ENCODE measurements around the gene TTYH2.
"Not testable (repeated sequence)": the region's sequence is repeated elsewhere in the genome, so short reads cannot be mapped to it uniquely, and the experiment has no call there.

Gene TTYH2

GRCh38 chr17:74183411-74183810, 30.0 kb upstream of the TTYH2 start:
- ChIA-PET POLR2A (no interaction called here), CTCF (interaction anchor here (1.4 to 2.0 kb wide), 2 partner anchors 16 to 25 kb away, joined by 3 to 7 read pairs; no protein-coding TSS in a partner anchor)
- no peak for DNase-seq (ENCODE audit: extremely low spot score)
- TF ChIP-seq, protein P1, sequence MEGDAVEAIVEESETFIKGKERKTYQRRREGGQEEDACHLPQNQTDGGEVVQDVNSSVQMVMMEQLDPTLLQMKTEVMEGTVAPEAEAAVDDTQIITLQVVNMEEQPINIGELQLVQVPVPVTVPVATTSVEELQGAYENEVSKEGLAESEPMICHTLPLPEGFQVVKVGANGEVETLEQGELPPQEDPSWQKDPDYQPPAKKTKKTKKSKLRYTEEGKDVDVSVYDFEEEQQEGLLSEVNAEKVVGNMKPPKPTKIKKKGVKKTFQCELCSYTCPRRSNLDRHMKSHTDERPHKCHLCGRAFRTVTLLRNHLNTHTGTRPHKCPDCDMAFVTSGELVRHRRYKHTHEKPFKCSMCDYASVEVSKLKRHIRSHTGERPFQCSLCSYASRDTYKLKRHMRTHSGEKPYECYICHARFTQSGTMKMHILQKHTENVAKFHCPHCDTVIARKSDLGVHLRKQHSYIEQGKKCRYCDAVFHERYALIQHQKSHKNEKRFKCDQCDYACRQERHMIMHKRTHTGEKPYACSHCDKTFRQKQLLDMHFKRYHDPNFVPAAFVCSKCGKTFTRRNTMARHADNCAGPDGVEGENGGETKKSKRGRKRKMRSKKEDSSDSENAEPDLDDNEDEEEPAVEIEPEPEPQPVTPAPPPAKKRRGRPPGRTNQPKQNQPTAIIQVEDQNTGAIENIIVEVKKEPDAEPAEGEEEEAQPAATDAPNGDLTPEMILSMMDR (IDR thresholded peaks at IDR 0.05; ENCODE audit: control extremely low read depth, extremely low read depth, low read depth, missing control alignments) = no peak

DNA sequence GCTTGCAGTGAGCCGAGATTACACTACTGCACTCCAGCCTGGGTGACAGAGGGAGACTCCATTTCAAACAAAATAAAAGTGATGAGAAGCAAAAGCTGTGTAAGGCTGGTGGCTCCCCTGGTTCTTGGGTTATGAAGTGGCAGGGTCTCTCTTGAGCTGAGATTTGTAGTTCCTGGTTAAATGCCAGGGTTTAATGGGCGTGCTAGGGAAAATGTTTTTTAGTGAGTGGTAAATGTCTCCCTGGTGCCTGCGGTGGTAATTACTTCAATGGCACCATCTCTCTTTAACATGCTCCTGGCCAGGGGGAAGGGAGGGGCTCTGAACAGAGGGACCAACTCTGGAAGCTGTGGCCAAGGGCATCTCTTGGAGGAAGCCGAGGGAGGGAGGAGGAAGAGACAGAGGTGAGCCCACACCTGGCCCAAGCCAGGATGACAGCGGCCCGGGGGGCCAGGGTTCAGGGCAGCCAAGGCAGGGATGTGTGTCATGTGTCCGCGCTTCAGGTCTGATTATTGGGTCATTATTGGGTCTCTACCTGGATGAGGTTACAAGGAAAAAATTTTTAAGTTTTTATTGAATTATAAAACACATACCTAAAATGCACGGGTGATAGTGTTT, 27.7 kb upstream of the TTYH2 start:
- CTCF ChIA-PET = interaction anchor here (0.9 to 1.1 kb wide), 2 partner anchors 14 to 27 kb away, joined by 3 to 4 read pairs; no protein-coding TSS in a partner anchor
- no peak for DNase-seq (ENCODE audit: extremely low spot score)
- TF ChIP-seq, protein P1 (IDR thresholded peaks at IDR 0.05; ENCODE audit: control extremely low read depth, extremely low read depth, low read depth, missing control alignments) = no peak
- POLR2A ChIA-PET = no interaction called here

- ChIA-PET CTCF (interaction anchor here (5.5 kb wide), 1 partner anchor 13 kb away, joined by 27 read pairs; no protein-coding TSS in a partner anchor), POLR2A (no interaction called here)
- TF ChIP-seq, protein P1 (IDR thresholded peaks at IDR 0.05; ENCODE audit: control extremely low read depth, extremely low read depth, low read depth, missing control alignments) = no peak
- no peak for DNase-seq (ENCODE audit: extremely low spot score)
Measured at GRCh38 chr17:74186498-74186897, 26.9 kb upstream of the TTYH2 start.

GRCh38 chr17:74187761-74188160, 25.6 kb upstream of the TTYH2 start:
- POLR2A ChIA-PET = no interaction called here
- CTCF ChIA-PET = interaction anchor here (1.3 to 5.5 kb wide), 2 partner anchors 12 to 34 kb away, joined by 3 to 27 read pairs; no protein-coding TSS in a partner anchor
- TF ChIP-seq, protein P1 (IDR thresholded peaks at IDR 0.05; ENCODE audit: control extremely low read depth, extremely low read depth, low read depth, missing control alignments) = no peak
- DNase-seq (ENCODE audit: extremely low spot score) = no peak

GRCh38 chr17:74188687-74189086, 24.7 kb upstream of the TTYH2 start:
- POLR2A ChIA-PET; DNase-seq (ENCODE audit: extremely low spot score): not testable (repeated sequence)
- CTCF ChIA-PET = interaction anchor here (5.5 kb wide), 1 partner anchor 11 kb away, joined by 27 read pairs; no protein-coding TSS in a partner anchor

DNA sequence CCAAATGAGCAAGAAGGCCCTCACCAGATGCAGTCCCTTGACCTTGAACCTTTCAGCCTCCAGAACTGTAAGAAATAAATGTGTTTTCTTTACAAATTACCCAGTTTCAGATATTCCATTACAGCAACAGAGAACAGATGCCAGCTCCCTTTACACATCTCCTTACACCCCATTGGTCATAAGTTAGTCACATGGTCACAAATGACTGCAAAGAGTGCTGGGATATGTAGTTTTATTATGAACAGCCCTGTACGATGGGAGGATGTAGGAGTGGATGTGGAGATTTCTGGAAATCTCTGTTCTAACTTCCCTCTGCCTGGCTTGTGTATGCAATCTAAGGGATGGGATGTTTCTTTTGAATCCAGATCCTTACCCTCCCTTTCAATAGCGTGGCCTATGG, 23.2 kb upstream of the TTYH2 start:
- DNase-seq (ENCODE audit: extremely low spot score) = no peak
- CTCF ChIA-PET = interaction anchor here (1.9 to 5.5 kb wide), 2 partner anchors 10 to 13 kb away, joined by 7 to 27 read pairs; partner anchors contain the start of gene RPL38
- POLR2A ChIA-PET = no interaction called here
- TF ChIP-seq, protein P1 (IDR thresholded peaks at IDR 0.05; ENCODE audit: control extremely low read depth, extremely low read depth, low read depth, missing control alignments) = no peak

- ChIA-PET POLR2A (no interaction called here), CTCF (interaction anchor here (0.9 to 5.5 kb wide), 3 partner anchors 9 to 13 kb away, joined by 4 to 27 read pairs (median 7); partner anchors contain the start of gene RPL38)
- DNase-seq (ENCODE audit: extremely low spot score) = no peak
- TF ChIP-seq, protein P1 (IDR thresholded peaks at IDR 0.05; ENCODE audit: control extremely low read depth, extremely low read depth, low read depth, missing control alignments) = no peak
Measured at GRCh38 chr17:74190807-74191406, 22.5 kb upstream of the TTYH2 start.
